Karpas-422 (cell line): ENCODE data around the gene DMBX1. TPM values are rescaled to one million over a fixed set of nuclear protein-coding genes. Genes with fewer than 3 reads are reported as not detected.

Source experiments
- DNase-seq: peaks from one replicate; pipeline ENCODE4 v3.0.0-alpha.2; 2015
- H2AFZ ChIP-seq: fragments of 200-600 bp; sonication (generic); 2 replicates; pipeline ENCODE4 v1.6.1; 2014; ENCODE audit warnings: antibody characterized with exemption, low read length, mixed read lengths
- H3K27ac ChIP-seq: fragments of 200-600 bp; sonication (generic); 2 replicates; pipeline ENCODE4 v1.5.1; 2014; ENCODE audit warnings: mild to moderate bottlenecking, low read length, moderate library complexity
- H3K27me3 ChIP-seq: fragments of 200-600 bp; sonication (generic); 2 replicates; pipeline ENCODE4 v1.6.1; 2014; ENCODE audit warnings: low read length, mixed read lengths
- H3K36me3 ChIP-seq: fragments of 200-600 bp; sonication (generic); 2 replicates; pipeline ENCODE4 v1.6.1; 2014; ENCODE audit warnings: low read length, mixed read lengths; ENCODE audit not compliant: insufficient read depth
- H3K4me1 ChIP-seq: fragments of 200-600 bp; sonication (generic); 2 replicates; pipeline ENCODE4 v1.6.1; 2014; ENCODE audit warnings: mild to moderate bottlenecking, low read length, mixed read lengths
- H3K4me2 ChIP-seq: fragments of 200-600 bp; sonication (generic); 2 replicates; pipeline ENCODE4 v1.6.1; 2014; ENCODE audit warnings: low read length, low read depth, mild to moderate bottlenecking; ENCODE audit not compliant: poor library complexity, severe bottlenecking
- H3K4me3 ChIP-seq: fragments of 200-600 bp; sonication (generic); 2 replicates; pipeline ENCODE4 v1.5.1; 2014; ENCODE audit warnings: mild to moderate bottlenecking, antibody characterized with exemption, low read length, mixed read lengths
- H3K79me2 ChIP-seq: fragments of 200-600 bp; sonication (generic); 2 replicates; pipeline ENCODE4 v1.6.1; 2014; ENCODE audit warnings: mild to moderate bottlenecking, low read length, mixed read lengths
- H3K9ac ChIP-seq: fragments of 200-600 bp; sonication (generic); 2 replicates; pipeline ENCODE4 v1.6.0; 2014; ENCODE audit warnings: low read length
- H3K9me2 ChIP-seq: fragments of 200-600 bp; sonication (generic), shearing (Covaris generic); replicated peaks from 2 replicates; pipeline ENCODE4 v1.6.0; 2014; ENCODE audit warnings: mild to moderate bottlenecking, low read length, moderate library complexity; ENCODE audit not compliant: insufficient read depth
- H3K9me3 ChIP-seq: fragments of 300-700, 200-600 bp; sonication (generic); 2 replicates; pipeline ENCODE4 v1.6.1; 2014; ENCODE audit warnings: low read length, mixed read lengths
- H4K20me1 ChIP-seq: fragments of 200-600 bp; sonication (generic); 2 replicates; pipeline ENCODE4 v1.6.1; 2014; ENCODE audit warnings: mild to moderate bottlenecking, antibody characterized with exemption, low read length, low read depth; ENCODE audit not compliant: insufficient read depth
- total RNA-seq: library from RNA; depleted of rRNA; stranded (reverse); fragments of >200 nt; shearing (Covaris generic); gene quantifications from 2 replicates; pipeline ENCODE4 v1.2.3, GENCODE V29; 2014; ENCODE audit warnings: low replicate concordance

Gene DMBX1
- total RNA-seq, 1 experiment from 2014 or later = not detected

GRCh38 chr1:46510998-46511365, 21.3 kb downstream of the DMBX1 start:
- no peaks in the 10 kb centered on the region for H3K4me1 ChIP-seq
- no peaks in the 10 kb centered on the region for H3K36me3 ChIP-seq
- no peaks in the 10 kb centered on the region for H3K79me2 ChIP-seq
- no peak overlapping the region for H2AFZ ChIP-seq
- H3K27me3 ChIP-seq = no peaks in the 10 kb centered on the region
- no peak overlapping the region for H3K9ac ChIP-seq
- no peaks in the 10 kb centered on the region for H4K20me1 ChIP-seq
- no peak overlapping the region for H3K4me3 ChIP-seq
- no peak for DNase-seq
- no peaks in the 10 kb centered on the region for H3K9me3 ChIP-seq
- H3K9me2 ChIP-seq = no peaks in the 10 kb centered on the region
- no peak overlapping the region for H3K4me2 ChIP-seq
- no peak overlapping the region for H3K27ac ChIP-seq

- Histone ChIP-seq H3K79me2 (no peaks in the 10 kb centered on the region), H2AFZ (no peak overlapping the region), H3K9me2 (no peaks in the 10 kb centered on the region), H3K4me2 (no peak overlapping the region), H3K4me3 (no peak overlapping the region), H3K9ac (no peak overlapping the region), H3K9me3 (no peaks in the 10 kb centered on the region), H3K36me3 (no peaks in the 10 kb centered on the region), H4K20me1 (no peaks in the 10 kb centered on the region), H3K27me3 (no peaks in the 10 kb centered on the region), H3K4me1 (no peaks in the 10 kb centered on the region), H3K27ac (no peak overlapping the region)
- DNase-seq = no peak
Measured at GRCh38 chr1:46512135-46512791, 22.6 kb downstream of the DMBX1 start.

- Histone ChIP-seq H3K9ac (no peak overlapping the region), H3K79me2 (no peaks in the 10 kb centered on the region), H2AFZ (no peak overlapping the region), H3K27me3 (no peaks in the 10 kb centered on the region), H3K27ac (no peak overlapping the region), H3K9me3 (no peaks in the 10 kb centered on the region), H3K9me2 (no peaks in the 10 kb centered on the region), H3K4me2 (no peak overlapping the region), H3K36me3 (no peaks in the 10 kb centered on the region), H3K4me3 (no peak overlapping the region), H3K4me1 (no peaks in the 10 kb centered on the region), H4K20me1 (no peaks in the 10 kb centered on the region)
- no peak for DNase-seq
Measured at GRCh38 chr1:46512792-46513190, 23.2 kb downstream of the DMBX1 start.

- Histone ChIP-seq H2AFZ (no peak overlapping the region), H3K27me3 (no peaks in the 10 kb centered on the region), H3K4me1 (no peaks in the 10 kb centered on the region), H3K27ac (no peak overlapping the region), H4K20me1 (no peaks in the 10 kb centered on the region), H3K9me2 (no peaks in the 10 kb centered on the region), H3K79me2 (no peaks in the 10 kb centered on the region), H3K36me3 (no peaks in the 10 kb centered on the region), H3K9me3 (no peaks in the 10 kb centered on the region), H3K4me2 (no peak overlapping the region), H3K9ac (no peak overlapping the region), H3K4me3 (no peak overlapping the region)
- no peak for DNase-seq
Measured at GRCh38 chr1:46513536-46513935, 23.9 kb downstream of the DMBX1 start.

GRCh38 chr1:46515576-46515975, 25.9 kb downstream of the DMBX1 start:
- H3K9ac ChIP-seq = no peak overlapping the region
- H3K4me2 ChIP-seq = no peak overlapping the region
- H4K20me1 ChIP-seq = no peaks in the 10 kb centered on the region
- no peak for DNase-seq
- no peaks in the 10 kb centered on the region for H3K9me3 ChIP-seq
- no peaks in the 10 kb centered on the region for H3K4me1 ChIP-seq
- no peaks in the 10 kb centered on the region for H3K9me2 ChIP-seq
- no peaks in the 10 kb centered on the region for H3K27me3 ChIP-seq
- H3K36me3 ChIP-seq = no peaks in the 10 kb centered on the region
- H3K27ac ChIP-seq = no peak overlapping the region
- no peaks in the 10 kb centered on the region for H3K79me2 ChIP-seq
- H2AFZ ChIP-seq = no peak overlapping the region
- H3K4me3 ChIP-seq = no peak overlapping the region

GRCh38 chr1:46516200-46516950, 26.7 kb downstream of the DMBX1 start:
- H3K27ac ChIP-seq = no peak overlapping the region
- H2AFZ ChIP-seq = no peak overlapping the region
- H3K4me3 ChIP-seq = no peak overlapping the region
- no peak for DNase-seq
- no peak overlapping the region for H3K4me2 ChIP-seq
- no peaks in the 10 kb centered on the region for H3K27me3 ChIP-seq
- H3K79me2 ChIP-seq = no peaks in the 10 kb centered on the region
- H3K4me1 ChIP-seq = no peaks in the 10 kb centered on the region
- no peak overlapping the region for H3K9ac ChIP-seq
- no peaks in the 10 kb centered on the region for H3K9me2 ChIP-seq
- H4K20me1 ChIP-seq = no peaks in the 10 kb centered on the region
- H3K36me3 ChIP-seq = no peaks in the 10 kb centered on the region
- no peaks in the 10 kb centered on the region for H3K9me3 ChIP-seq

- Histone ChIP-seq H3K4me3 (no peak overlapping the region), H3K27me3 (no peaks in the 10 kb centered on the region), H3K9ac (no peak overlapping the region), H3K27ac (no peak overlapping the region), H3K79me2 (no peaks in the 10 kb centered on the region), H3K36me3 (no peaks in the 10 kb centered on the region), H3K9me3 (no peaks in the 10 kb centered on the region), H3K4me2 (no peak overlapping the region), H3K4me1 (no peaks in the 10 kb centered on the region), H2AFZ (no peak overlapping the region), H4K20me1 (no peaks in the 10 kb centered on the region), H3K9me2 (no peaks in the 10 kb centered on the region)
- DNase-seq = no peak
Measured at GRCh38 chr1:46517010-46517600, 27.5 kb downstream of the DMBX1 start.

- Histone ChIP-seq H4K20me1 (no peaks in the 10 kb centered on the region), H3K27ac (no peak overlapping the region), H3K36me3 (no peaks in the 10 kb centered on the region), H3K9ac (no peak overlapping the region), H2AFZ (no peak overlapping the region), H3K4me1 (no peaks in the 10 kb centered on the region), H3K27me3 (no peaks in the 10 kb centered on the region), H3K79me2 (no peaks in the 10 kb centered on the region), H3K4me2 (no peak overlapping the region), H3K4me3 (no peak overlapping the region), H3K9me3 (no peaks in the 10 kb centered on the region), H3K9me2 (no peaks in the 10 kb centered on the region)
- no peak for DNase-seq
Measured at GRCh38 chr1:46517932-46518498, 28.4 kb downstream of the DMBX1 start.
